ENCODE measurements around the gene SPRR5.

The SPRR5 gene

GRCh38 chr1:152951711-152952110, 4.7 kb downstream of the SPRR5 start:
- DNase-seq, result no peak

GRCh38 chr1:152953761-152954160, 6.8 kb downstream of the SPRR5 start:
- no peak for DNase-seq

- no peak for DNase-seq
These were observed 7.4 kb downstream of the SPRR5 start for GRCh38 chr1:152954436-152954835.

DNA sequence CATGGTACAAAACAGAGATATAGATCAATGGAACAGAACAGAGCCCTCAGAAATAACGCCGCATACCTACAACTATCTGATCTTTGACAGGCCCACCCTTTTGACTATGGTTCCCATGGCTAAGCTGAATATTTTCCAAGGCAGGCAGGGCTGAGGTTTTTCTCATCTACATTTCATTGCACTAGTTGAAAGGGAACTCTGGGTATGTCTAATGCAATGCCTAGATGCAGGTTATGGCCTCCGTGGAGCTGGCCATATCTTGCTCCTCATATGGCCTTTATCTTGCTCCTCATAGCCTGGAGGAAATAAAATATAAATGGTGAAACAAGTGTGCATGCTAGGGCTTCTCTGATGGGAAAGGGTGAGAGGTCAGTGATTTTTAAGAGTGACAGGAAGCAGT, 10.6 kb downstream of the SPRR5 start:
- no peak for DNase-seq

DNA sequence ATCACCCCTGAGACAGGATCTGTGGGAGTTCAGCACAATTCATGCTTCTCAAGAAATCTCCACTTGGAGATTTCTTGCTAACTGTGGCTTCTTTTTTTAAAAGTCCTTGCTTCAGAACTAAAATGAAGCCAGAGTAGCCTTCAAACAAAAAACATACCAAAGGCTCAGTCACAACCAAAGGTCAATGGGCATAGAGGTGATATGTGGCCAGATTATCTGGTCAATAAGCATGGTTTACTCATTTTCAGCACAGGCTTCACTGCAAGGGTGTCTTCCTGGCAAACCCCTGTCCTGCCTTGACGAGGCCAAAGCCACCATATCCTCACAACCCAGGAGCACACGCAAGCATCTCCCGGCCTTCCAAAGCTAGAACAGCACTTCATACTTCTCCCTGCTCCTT, 12.3 kb downstream of the SPRR5 start:
- no peak for DNase-seq

- no peak for DNase-seq
These were observed 12.9 kb downstream of the SPRR5 start for GRCh38 chr1:152959801-152960451.

DNA sequence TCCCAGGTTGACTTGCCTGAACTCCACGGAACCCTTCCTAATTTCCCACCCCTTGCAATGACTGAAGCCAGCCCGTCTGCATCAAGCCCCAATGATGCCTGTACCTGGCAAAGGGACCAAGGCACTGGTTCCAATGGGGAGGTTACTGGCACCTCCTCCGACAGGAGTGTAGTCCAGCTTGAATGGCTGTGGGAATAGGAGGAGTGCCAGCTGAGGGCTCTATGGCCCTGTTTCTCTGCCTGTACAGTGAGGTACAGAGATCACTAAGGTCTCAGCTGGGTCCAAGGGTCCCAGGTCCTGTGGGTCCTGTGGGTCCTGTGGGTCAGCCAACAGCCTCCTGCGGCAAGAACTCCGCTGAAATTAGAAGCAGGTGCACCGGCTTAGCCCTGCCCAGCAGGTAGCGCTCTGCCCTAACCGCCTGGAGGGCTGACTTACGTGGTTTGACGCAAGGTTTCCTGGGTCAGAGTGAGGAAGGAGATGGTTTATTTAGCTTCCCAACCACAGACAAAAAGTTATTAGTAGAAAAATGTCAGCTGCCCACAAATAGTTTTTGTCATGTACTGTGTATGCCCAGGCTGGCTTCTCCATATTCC, 13.5 kb downstream of the SPRR5 start:
- no peak for DNase-seq

- DNase-seq, result no peak
These were observed 14.4 kb downstream of the SPRR5 start for GRCh38 chr1:152961226-152961891.

GRCh38 chr1:152962876-152963415, 15.9 kb downstream of the SPRR5 start:
- DNase-seq, result no peak

DNA sequence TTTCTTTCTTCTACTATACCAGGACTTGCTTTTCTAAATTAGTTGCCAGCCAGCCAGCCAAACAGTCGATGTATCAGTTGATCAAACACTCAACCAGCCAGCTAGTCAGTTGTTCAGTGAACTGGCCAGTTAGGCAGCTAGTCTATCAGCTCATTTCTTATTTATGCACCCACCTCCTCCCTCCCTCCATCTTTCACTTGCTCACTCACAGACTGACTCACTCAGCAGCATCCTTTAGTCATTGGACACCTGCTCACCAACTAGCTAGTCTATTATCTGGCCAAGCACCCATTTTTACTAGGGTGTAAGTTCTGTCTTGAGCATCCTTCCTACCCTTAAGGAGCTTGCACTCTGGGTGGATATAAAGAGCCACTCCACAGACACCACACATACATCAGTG, 17.5 kb downstream of the SPRR5 start:
- no peak for DNase-seq

DNA sequence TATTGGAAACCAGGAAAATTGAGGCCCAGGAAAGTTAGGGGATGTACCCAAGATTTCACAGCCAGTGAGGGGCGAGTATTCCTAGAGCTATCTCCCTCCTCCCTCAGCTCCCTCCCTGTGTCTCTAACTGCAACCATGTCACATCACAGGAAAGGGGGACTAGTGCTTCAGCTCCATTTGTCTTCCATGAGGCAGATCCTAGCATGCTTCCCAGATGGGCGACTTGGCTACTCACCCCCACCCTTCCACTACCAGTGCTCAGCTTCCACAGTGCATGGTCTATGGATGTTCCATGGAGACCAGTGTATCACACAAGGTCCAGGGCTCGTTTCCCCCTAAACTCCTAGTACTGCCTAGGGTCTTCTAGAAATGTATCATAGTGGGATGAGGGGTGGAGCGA, 18.8 kb downstream of the SPRR5 start:
- DNase-seq, result no peak

- no peak for DNase-seq
These were observed 20.2 kb downstream of the SPRR5 start for GRCh38 chr1:152967201-152967600.

- DNase-seq, result no peak
These were observed 21.2 kb downstream of the SPRR5 start for GRCh38 chr1:152968248-152968647.

DNA sequence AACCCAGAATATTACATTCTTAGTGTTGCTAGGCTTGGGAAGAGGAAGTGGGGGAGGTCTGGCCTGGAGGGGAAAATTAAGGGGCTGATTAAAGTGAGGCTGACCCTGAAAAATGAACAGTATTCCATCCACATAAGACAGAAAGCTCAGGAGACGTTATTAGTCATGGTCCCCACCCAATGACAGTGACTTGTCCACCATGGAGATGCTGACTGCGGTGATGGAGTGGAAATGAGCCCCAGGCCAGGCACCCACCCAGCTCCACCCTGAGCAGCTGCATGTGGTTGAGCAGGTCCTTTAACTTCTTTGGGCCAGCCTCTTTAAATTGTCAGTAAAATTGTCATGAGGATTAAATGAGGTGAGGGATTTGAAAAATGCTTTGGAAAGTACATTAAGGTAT, 22.0 kb downstream of the SPRR5 start:
- DNase-seq, result no peak

DNA sequence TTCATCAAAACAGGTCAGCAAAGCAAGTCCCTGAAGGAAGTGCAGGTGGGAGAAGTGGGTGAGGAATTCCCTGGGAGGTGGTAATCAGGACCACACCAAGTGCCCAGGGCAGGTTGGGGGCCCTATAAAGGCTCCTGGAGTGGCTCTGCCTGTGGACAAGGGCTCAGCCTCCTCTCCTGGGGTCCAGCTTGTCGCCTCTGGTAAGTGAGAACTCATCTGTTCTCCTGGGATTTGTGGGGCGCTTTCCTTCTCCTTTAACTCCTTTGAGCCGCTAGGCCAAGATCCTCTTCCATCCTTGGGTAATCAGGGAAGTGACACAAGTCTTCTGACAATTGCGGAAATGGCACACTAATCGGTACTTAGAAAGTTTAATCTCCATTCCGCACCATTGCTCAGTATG, 23.5 kb downstream of the SPRR5 start, which contains the start of gene SPRR4:
TSS of gene SPRR4 (plus strand) at position 154 of the 400 bp plus-strand sequence. CDS start 1,243 bp downstream, outside the sequence.
- DNase-seq, result no peak

DNA sequence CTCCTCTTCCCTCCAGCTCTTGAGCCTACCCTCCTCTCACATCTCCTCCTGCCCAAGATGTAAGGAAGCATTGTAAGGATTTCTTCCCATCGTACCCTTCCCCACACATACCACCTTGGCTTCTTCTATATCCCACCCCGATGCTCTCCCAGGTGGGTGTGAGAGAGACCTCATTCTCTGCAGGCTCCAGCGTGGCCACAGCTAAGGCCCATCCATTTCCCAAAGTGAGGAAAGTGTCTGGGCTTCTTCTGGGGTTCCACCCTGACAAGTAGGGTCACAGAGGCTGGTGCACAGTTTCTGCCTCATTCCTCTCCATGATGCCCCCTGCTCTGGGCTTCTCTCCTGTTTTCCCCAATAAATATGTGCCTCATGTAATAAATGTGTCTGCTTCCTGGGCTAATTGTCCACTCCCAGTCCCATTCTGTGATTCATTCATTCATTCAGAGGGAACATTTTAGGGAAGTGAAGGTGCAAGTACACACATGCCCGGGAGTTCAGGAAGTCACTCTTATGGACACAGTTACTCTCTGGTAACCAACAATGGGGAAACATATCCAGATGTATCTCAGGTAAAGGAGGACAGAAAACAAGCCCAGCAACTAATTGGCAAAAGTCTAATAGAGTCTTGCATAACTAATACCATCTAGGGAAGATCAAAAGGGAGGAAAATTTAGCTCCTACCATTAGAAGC, 25.3 kb downstream of the SPRR5 start:
- DNase-seq, result no peak

- no peak for DNase-seq
These were observed 29.7 kb downstream of the SPRR5 start for GRCh38 chr1:152976688-152977087.

- DNase-seq, result no peak
These were observed 30.6 kb downstream of the SPRR5 start for GRCh38 chr1:152977614-152978013.

- no peak for DNase-seq
These were observed 33.7 kb downstream of the SPRR5 start for GRCh38 chr1:152980676-152981075.

DNA sequence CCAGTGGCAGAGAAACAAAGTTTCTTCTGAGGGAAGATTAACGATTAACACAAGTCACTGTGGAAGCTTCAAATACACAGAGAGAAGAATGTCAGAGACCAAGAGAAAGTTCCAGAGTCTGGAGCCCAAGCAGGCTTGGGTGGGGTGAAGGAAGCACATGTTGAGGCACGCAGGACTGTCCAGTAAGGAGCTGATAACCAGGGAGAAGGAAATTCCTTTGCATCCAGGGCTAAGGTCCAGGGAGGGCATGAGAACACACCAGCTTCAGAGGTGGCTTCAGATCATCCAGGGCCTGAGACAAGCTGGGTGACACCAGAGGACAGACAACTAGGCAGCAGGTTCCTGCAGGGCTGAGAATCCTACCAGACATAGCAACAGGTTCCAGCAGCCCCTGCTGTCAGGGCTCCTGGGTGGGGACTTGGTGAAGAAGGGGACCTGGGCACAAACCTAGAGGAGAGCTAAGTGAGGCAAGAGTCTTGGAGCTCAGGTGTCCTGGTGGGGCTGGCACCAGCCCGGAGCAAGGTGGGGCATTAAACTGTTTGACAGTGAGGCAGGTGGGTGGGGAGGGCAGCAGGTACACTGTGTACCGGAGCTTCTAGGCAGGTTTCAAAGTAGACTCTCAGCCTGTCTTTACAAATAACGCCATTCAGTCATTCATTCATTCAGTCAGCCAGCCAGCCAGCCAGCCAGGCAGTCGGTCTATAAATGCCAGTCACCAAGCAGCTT, 34.3 kb downstream of the SPRR5 start:
- DNase-seq, result no peak

DNA sequence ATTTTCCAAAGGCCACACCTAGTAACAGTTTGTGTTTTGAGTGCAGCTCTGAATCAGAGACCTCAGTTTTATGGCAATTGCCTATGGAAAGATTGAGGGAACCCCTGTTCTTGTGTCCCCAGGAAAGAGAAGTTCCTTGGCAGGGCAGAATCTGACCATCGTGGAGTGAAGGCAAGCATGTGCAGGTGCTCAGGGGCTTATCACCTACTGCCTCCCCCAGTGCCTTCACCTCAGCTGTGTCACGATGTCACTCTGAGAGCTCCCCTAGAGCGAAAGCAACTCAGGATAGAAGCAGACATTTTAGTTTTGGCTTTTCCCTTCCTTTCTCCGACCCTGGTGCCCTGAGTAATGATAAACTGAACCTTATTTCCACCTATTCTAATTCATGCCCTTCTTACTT, 35.1 kb downstream of the SPRR5 start:
- no peak for DNase-seq

DNA sequence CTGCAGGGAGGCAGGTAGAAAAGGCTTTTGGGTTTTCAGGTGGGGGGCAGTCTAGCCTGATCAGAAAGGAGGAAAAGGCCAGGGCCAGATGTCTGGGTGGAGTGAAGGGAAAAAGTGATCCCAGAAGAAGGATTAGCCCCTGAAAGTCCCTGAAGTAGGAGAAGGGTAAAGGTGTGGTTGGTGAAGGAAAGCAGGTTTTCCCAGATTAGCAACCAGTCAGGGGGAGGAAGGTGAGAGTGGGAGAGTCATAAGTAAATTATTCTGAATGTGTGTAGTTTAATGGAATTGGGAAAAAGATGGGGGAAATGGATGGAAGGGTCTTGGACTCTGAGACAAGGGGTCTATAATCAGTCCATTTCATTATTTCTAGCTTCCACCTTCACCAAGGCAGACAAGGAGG, 36.2 kb downstream of the SPRR5 start:
- no peak for DNase-seq

DNA sequence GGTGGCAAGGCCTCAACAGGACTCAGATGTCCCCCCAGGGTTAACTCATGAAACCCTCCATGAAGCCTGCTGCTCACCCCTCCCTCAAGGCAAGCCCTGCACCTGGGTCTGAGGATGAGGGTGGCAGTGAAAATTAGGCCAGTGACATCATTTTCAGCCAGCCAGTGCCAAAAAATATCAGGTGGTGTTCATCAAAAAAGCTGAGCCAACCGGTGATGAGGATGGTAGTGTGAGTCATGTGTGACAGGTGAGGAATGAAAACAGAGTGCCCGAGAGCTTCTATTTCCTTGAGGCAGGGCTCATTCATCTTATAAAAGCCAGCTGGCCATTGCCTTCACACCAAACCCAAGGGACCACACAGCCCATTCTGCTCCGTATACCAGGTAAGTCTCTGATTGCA, 36.7 kb downstream of the SPRR5 start, which contains the start of gene SPRR1A:
TSS of gene SPRR1A (plus strand) at position 339 of the 400 bp plus-strand sequence. CDS start 1,150 bp downstream, outside the sequence.
- DNase-seq, result no peak
